ENCODE results near the gene SALL2. TPM values are rescaled to one million over a fixed set of nuclear protein-coding genes. Genes with fewer than 3 reads are reported as not detected.

Gene SALL2
- polyA plus RNA-seq, 1 of the 3 experiments (the other 2 are of a cell fraction) = 9.1 TPM

- no peak for TF ChIP-seq CTCF (IDR thresholded peaks at IDR 0.05)
- TF ChIP-seq RFX5 (IDR thresholded peaks at IDR 0.05; ENCODE audit: low read length) = no peak
- no peak for TF ChIP-seq YY1 (IDR thresholded peaks at IDR 0.05; ENCODE audit: low read depth)
Measured at GRCh38 chr14:21486640-21487087, 39.5 kb downstream of the SALL2 start (continued).

GRCh38 chr14:21476925-21477681, 49.0 kb downstream of the SALL2 start, which contains the start of the genes RAB2B and TOX4:
Gene RAB2B, minus strand, starts transcription at chr14:21476959. Its CDS starts 87 bp downstream, at chr14:21476872.
Gene TOX4, plus strand, starts transcription at chr14:21477195. Its CDS starts 84 bp downstream, at chr14:21477279.
- Histone ChIP-seq H3K27ac (ENCODE audit: low read depth in 2 of 2, low read length in 1 of 2) (peak within 1 kb of the TSS; percentile 78 to 86), H4K20me1 (ENCODE audit: insufficient read depth) (no peaks in the 10 kb centered on the region), H3K4me1 (ENCODE audit: control insufficient read depth in 1 of 2, insufficient read depth in 2 of 2, low read depth in 1 of 2, low read length in 1 of 2) (peaks cover 4 to 6% of the 10 kb centered on the region in 2 experiments; a peak in 2 of 4 replicates), H3F3A (replicated peaks; ENCODE audit: insufficient read depth) (no peaks in the 10 kb centered on the region), H3K9me3 (no peaks in the 10 kb centered on the region), H3K9me2 (no peaks in the 10 kb centered on the region), H3K79me2 (ENCODE audit: insufficient read depth) (peaks cover 64% of the 10 kb centered on the region), H2AFZ (ENCODE audit: low read depth) (peak within 1 kb of the TSS; percentile 79), H3K27me3 (ENCODE audit: insufficient read depth) (no peaks in the 10 kb centered on the region), H3K4me2 (peak within 1 kb of the TSS; percentile 96), H3K9ac (peak within 1 kb of the TSS; percentile 87), H3K4me3 (ENCODE audit: low read depth in 2 of 2, low read length in 1 of 2) (peak within 1 kb of the TSS; percentile 85 to 99), H3K36me3 (replicated peaks in 1 of 2; ENCODE audit: control insufficient read depth in 1 of 2, insufficient read depth in 2 of 2, low read length in 1 of 2) (peaks cover 17 to 19% of the 10 kb centered on the region in 2 experiments)
- peak; percentile 93 for DNase-seq
- WGBS (ENCODE audit: low lambda C conversion rate) = under 1% methylated on average over 49 of the region's 49 CpGs
- POLR2A ChIA-PET = interaction anchor here (0.7 to 2.4 kb wide), 6 partner anchors 14 to 49 kb away, joined by 3 to 11 read pairs (median 5); partner anchors contain the start of genes CHD8, METTL3 and SALL2
- CTCF ChIA-PET = interaction anchor here (0.6 to 4.8 kb wide), 14 partner anchors 11 to 80 kb away, joined by 3 to 40 read pairs (median 4); partner anchors contain the start of gene CHD8
- 0 out of 2 replicates have a peak, but pooled peaks have one; percentile 44 for TF ChIP-seq ZBTB33 (IDR thresholded peaks at IDR 0.05; ENCODE audit: borderline replicate concordance, low read depth)
- peak; percentile 69; the same call in 1 of the 2 replicates for TF ChIP-seq RFX5 (IDR thresholded peaks at IDR 0.05; ENCODE audit: low read length)
- peak; percentile 48; the same call in 1 of the 2 replicates for TF ChIP-seq YY1 (IDR thresholded peaks at IDR 0.05; ENCODE audit: low read depth)
- no peak for TF ChIP-seq NRF1 (IDR thresholded peaks at IDR 0.05; ENCODE audit: low read depth, low read length)
- TF ChIP-seq POLR2AphosphoS5 (IDR thresholded peaks at IDR 0.05; ENCODE audit: low read depth, low read length) = peak; percentile 83
- no peak for TF ChIP-seq EZH2phosphoT487 (IDR thresholded peaks at IDR 0.05; ENCODE audit: borderline replicate concordance, low read depth)
- TF ChIP-seq USF2 (IDR thresholded peaks at IDR 0.05; ENCODE audit: borderline replicate concordance, low read depth, low read length) = no peak
- no peak; the same call in 1 of the 2 replicates for TF ChIP-seq FOSL2 (IDR thresholded peaks at IDR 0.05; ENCODE audit: borderline replicate concordance, low read depth)
- peak; percentile 86 for TF ChIP-seq ELF1 (IDR thresholded peaks at IDR 0.05)
- no peak for TF ChIP-seq TEAD4 (IDR thresholded peaks at IDR 0.05; ENCODE audit: borderline replicate concordance, insufficient read depth)
- TF ChIP-seq EP300 (IDR thresholded peaks at IDR 0.05; ENCODE audit: borderline replicate concordance in 1 of 2, low read depth in 1 of 2, low read length in 1 of 2) = no peak
- TF ChIP-seq, protein P1, sequence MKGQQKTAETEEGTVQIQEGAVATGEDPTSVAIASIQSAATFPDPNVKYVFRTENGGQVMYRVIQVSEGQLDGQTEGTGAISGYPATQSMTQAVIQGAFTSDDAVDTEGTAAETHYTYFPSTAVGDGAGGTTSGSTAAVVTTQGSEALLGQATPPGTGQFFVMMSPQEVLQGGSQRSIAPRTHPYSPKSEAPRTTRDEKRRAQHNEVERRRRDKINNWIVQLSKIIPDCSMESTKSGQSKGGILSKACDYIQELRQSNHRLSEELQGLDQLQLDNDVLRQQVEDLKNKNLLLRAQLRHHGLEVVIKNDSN (IDR thresholded peaks at IDR 0.05; ENCODE audit: borderline replicate concordance, low read depth) = no peak
- TF ChIP-seq TCF12 (IDR thresholded peaks at IDR 0.05) = peak; percentile 30; the same call in 1 of the 2 replicates
- TF ChIP-seq CTCF (IDR thresholded peaks at IDR 0.05) = peak; percentile 91
- TF ChIP-seq RXRA (IDR thresholded peaks at IDR 0.05; ENCODE audit: borderline replicate concordance, low read depth) = no peak
- no peak for TF ChIP-seq FOXM1 (IDR thresholded peaks at IDR 0.05; ENCODE audit: low read depth)
- TF ChIP-seq SIN3A (IDR thresholded peaks at IDR 0.05; ENCODE audit: borderline replicate concordance, low read depth, low read length) = peak; percentile 55; the same call in 1 of the 2 replicates
- no peak for TF ChIP-seq RCOR1 (IDR thresholded peaks at IDR 0.05; ENCODE audit: low read length)
- TF ChIP-seq PBX3 (IDR thresholded peaks at IDR 0.05) = no peak; the same call in 1 of the 2 replicates
- TF ChIP-seq GABPA (IDR thresholded peaks at IDR 0.05; ENCODE audit: low read depth) = peak; percentile 89

Measured in SK-N-SH (cell line).